Smooth muscle cell (in vitro differentiated cells): Measurements from ENCODE around the gene KLRC3. TPM values are rescaled to one million over a fixed set of nuclear protein-coding genes. Genes with fewer than 3 reads are reported as not detected.
"Not testable (repeated sequence)": the region's sequence is repeated elsewhere in the genome, so short reads cannot be mapped to it uniquely, and the experiment has no call there.

ENCODE experiments used
- DNase-seq: peaks from one replicate; lab custom pipeline; 2025; ENCODE audit not compliant: unreplicated experiment; lab: John Stamatoyannopoulos, UW
- H2AFZ ChIP-seq: fragments of 200-600 bp; sonication (generic); 2 replicates; pipeline ENCODE4 v1.6.0; 2016; ENCODE audit warnings: antibody characterized with exemption, low read depth, mild to moderate bottlenecking
- H3F3A ChIP-seq: fragments of 200-600 bp; sonication (generic); 2 replicates; pipeline ENCODE4 v1.6.0; 2017; ENCODE audit warnings: antibody characterized with exemption, low read depth
- H3K27ac ChIP-seq: fragments of 200-600 bp; sonication (generic); 2 replicates; pipeline ENCODE4 v1.5.1; 2016; ENCODE audit warnings: low read depth, mild to moderate bottlenecking
- H3K27me3 ChIP-seq: fragments of 200-600 bp; sonication (generic); 2 replicates; pipeline ENCODE4 v1.6.1; 2016; ENCODE audit warnings: low read depth, mild to moderate bottlenecking
- H3K36me3 ChIP-seq: fragments of 200-600 bp; sonication (generic); 2 replicates; pipeline ENCODE4 v1.5.1; 2016; ENCODE audit warnings: low read depth
- H3K4me1 ChIP-seq: fragments of 200-600 bp; sonication (generic); 2 replicates; pipeline ENCODE4 v1.5.1; 2016; ENCODE audit warnings: low read depth
- H3K4me2 ChIP-seq: fragments of 200-600 bp; sonication (generic); 2 replicates; pipeline ENCODE4 v1.6.0; 2016; ENCODE audit warnings: mild to moderate bottlenecking
- H3K4me3 ChIP-seq: fragments of 200-600 bp; sonication (generic); 2 replicates; pipeline ENCODE4 v1.5.1; 2016; ENCODE audit warnings: mild to moderate bottlenecking
- H3K79me2 ChIP-seq: fragments of 200-600 bp; sonication (generic); 2 replicates; pipeline ENCODE4 v1.6.0; 2016; ENCODE audit warnings: low read depth, mild to moderate bottlenecking
- H3K9ac ChIP-seq: fragments of 200-600 bp; sonication (generic); 2 replicates; pipeline ENCODE4 v1.6.0; 2016; ENCODE audit warnings: low read depth
- H3K9me3 ChIP-seq: fragments of 200-600 bp; sonication (generic); replicated peaks from 2 replicates; pipeline ENCODE4 v1.5.1; 2016; ENCODE audit warnings: low read depth
- H4K20me1 ChIP-seq: fragments of 200-600 bp; sonication (generic); 2 replicates; pipeline ENCODE4 v1.6.0; 2016; ENCODE audit warnings: low read depth
- WGBS: methylation state at CpG from one replicate; pipeline ENCODE4 v1.1.7; 2016; ENCODE audit warnings: low lambda C conversion rate; 5-methylcytosine and 5-hydroxymethylcytosine counted together
- polyA plus RNA-seq: library from polyadenylated mRNA; unstranded; fragments of >200 nt; fragmentation: Nextera tagmentation; extraction: Ambion mirVana; gene quantifications from 2 replicates; pipeline ENCODE4 v1.2.1, GENCODE V29; 2016
- total RNA-seq: library from RNA; depleted of rRNA; stranded (reverse); fragments of >200 nt; gene quantifications from 2 replicates; pipeline ENCODE4 v1.2.3, GENCODE V29; 2014
- TF ChIP-seq, protein P1 (sequence below): fragments of 200-600 bp; sonication (generic); IDR thresholded peaks from 2 replicates; pipeline ENCODE4 v1.5.1; 2017; ENCODE audit warnings: borderline replicate concordance, mild to moderate bottlenecking, antibody characterized with exemption; ENCODE audit not compliant: insufficient read depth, poor library complexity, severe bottlenecking

Gene KLRC3
- total and polyA plus RNA-seq, 2 experiments from 2014 or later, result not detected

DNA sequence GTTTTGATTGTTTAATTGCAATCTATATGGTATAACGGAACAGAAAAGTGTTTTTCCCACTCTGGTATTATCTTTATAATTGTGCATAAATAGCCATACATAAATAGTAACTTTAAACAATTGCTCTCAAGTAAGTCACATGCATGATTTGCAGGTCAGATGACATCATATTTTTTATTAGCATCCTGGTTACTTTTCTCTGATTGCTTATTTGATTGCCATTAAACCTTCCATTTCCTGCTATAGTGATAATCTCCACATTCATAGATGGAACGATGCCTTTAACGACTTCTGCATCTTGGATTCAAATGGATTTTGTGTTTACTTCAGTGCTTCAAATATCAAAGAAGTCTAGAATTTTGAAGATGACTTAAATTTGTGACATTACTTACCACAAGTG is 27.1 kb downstream of the KLRC3 start:
- Histone ChIP-seq H3K9ac (no peak overlapping the region), H3K36me3 (no peaks in the 10 kb centered on the region), H3K4me3 (no peak overlapping the region), H3K79me2 (no peaks in the 10 kb centered on the region), H3K27me3 (no peaks in the 10 kb centered on the region), H3K27ac (no peak overlapping the region), H3K4me1 (peaks cover 5% of the 10 kb centered on the region), H3K4me2 (no peak overlapping the region), H3K9me3 (no peaks in the 10 kb centered on the region), H4K20me1 (no peaks in the 10 kb centered on the region), H2AFZ (no peak overlapping the region), H3F3A (no peaks in the 10 kb centered on the region)
- TF ChIP-seq, protein P1, sequence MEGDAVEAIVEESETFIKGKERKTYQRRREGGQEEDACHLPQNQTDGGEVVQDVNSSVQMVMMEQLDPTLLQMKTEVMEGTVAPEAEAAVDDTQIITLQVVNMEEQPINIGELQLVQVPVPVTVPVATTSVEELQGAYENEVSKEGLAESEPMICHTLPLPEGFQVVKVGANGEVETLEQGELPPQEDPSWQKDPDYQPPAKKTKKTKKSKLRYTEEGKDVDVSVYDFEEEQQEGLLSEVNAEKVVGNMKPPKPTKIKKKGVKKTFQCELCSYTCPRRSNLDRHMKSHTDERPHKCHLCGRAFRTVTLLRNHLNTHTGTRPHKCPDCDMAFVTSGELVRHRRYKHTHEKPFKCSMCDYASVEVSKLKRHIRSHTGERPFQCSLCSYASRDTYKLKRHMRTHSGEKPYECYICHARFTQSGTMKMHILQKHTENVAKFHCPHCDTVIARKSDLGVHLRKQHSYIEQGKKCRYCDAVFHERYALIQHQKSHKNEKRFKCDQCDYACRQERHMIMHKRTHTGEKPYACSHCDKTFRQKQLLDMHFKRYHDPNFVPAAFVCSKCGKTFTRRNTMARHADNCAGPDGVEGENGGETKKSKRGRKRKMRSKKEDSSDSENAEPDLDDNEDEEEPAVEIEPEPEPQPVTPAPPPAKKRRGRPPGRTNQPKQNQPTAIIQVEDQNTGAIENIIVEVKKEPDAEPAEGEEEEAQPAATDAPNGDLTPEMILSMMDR, result no peak
- 65% methylated on average over 3 of the region's 3 CpGs for whole genome bisulfite sequencing
- DNase-seq, result no peak

DNA sequence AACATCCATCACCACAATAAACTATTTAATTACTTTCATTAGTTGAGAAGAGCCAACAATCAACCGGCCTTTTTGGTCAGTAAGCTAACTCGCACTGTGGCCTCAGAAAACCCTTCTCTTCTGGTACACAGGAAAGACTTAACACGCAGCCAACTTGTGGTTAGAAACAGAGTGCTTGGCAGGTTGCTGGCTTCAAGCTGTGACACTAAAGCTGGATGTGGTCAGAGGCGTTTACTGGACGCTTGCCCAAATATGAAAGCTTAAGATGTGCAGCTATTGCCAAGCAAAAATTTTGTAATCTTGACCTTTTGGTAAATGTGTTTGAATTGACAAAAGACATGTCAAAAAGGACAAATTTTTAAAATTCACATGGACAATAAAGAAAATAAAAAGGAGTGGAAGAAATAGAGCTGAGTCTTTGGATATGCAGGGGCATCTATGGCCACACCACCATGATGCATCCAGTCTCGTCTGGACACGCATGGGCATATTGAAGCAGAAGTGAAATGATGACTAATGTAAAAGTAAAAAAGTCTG is 27.9 kb downstream of the KLRC3 start:
- Histone ChIP-seq H3K4me2 (peak overlapping the region; percentile 11), H3F3A (no peaks in the 10 kb centered on the region), H3K4me1 (peaks cover 5% of the 10 kb centered on the region), H3K79me2 (no peaks in the 10 kb centered on the region), H3K9me3 (no peaks in the 10 kb centered on the region), H3K4me3 (no peak overlapping the region), H3K27ac (no peak overlapping the region), H4K20me1 (no peaks in the 10 kb centered on the region), H2AFZ (no peak overlapping the region), H3K9ac (no peak overlapping the region), H3K27me3 (no peaks in the 10 kb centered on the region), H3K36me3 (no peaks in the 10 kb centered on the region)
- TF ChIP-seq, protein P1, result no peak
- WGBS, result 72% methylated on average over 7 of the region's 7 CpGs
- DNase-seq, result no peak

DNA sequence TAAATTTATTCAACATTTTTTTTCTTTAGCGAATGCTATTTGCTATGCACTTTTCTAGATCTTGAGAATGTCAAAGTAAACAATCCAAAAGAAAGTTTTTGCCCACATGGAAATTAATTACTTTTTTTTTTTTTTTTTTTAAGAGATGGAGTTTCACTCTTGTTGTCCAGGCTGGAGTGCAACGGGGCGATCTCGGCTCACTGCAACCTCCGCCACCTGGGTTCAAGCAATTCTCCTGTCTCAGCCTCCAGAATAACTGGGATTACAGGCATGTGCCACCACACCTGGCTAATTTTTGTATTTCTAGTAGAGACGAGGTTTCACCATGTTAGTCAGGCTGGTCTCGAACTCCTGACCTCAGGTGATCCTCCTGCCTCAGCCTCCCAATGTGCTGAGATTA is 29.4 kb downstream of the KLRC3 start:
- DNase-seq, result not testable (repeated sequence)

DNA sequence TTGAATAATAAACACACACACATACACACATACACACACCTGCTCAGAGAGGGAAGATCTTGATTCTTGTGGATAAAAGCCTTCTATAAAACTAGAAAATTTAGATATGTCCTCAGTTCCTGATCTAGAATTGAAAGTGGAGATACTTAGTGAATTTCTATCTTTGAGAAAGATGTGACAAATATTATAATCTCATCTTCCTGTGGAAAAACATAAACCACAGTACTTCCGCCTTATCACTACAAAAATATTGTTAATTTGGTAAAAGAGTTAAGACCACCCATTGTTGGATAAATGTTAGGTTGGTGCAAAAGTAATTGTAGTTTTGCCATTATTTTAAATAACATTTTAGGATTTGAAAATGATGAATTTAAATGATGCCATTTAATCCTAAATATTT is 30.5 kb downstream of the KLRC3 start, which contains the start of gene KLRK1:
Gene KLRK1, minus strand, starts transcription at position 138 of the 400 bp plus-strand sequence. CDS start 1,231 bp downstream, outside the sequence.
- H3K9me3 ChIP-seq, result no peaks in the 10 kb centered on the region
- no peak for DNase-seq
- no peaks in the 10 kb centered on the region for H3F3A ChIP-seq
- WGBS, result 91% methylated on average over 1 of the region's 1 CpG
- no peak within 1 kb of the TSS for H3K9ac ChIP-seq
- no peaks in the 10 kb centered on the region for H4K20me1 ChIP-seq
- TF ChIP-seq, protein P1, result no peak
- no peak within 1 kb of the TSS for H2AFZ ChIP-seq
- H3K79me2 ChIP-seq, result no peaks in the 10 kb centered on the region
- H3K4me2 ChIP-seq, result no peak within 1 kb of the TSS
- H3K4me1 ChIP-seq, result peaks cover 5% of the 10 kb centered on the region
- no peaks in the 10 kb centered on the region for H3K36me3 ChIP-seq
- H3K27ac ChIP-seq, result no peak within 1 kb of the TSS
- no peak within 1 kb of the TSS for H3K4me3 ChIP-seq
- no peaks in the 10 kb centered on the region for H3K27me3 ChIP-seq

More for the DNA sequence above, 29.4 kb downstream of the KLRC3 start:
- 98% methylated on average over 7 of the region's 7 CpGs for WGBS
- not testable (repeated sequence) for H3K9me3 ChIP-seq, H3K4me1 ChIP-seq, H3K27me3 ChIP-seq, H3K36me3 ChIP-seq, H4K20me1 ChIP-seq, H2AFZ ChIP-seq, H3K9ac ChIP-seq, H3K4me3 ChIP-seq, H3K27ac ChIP-seq, H3K79me2 ChIP-seq, H3K4me2 ChIP-seq, H3F3A ChIP-seq
